Muscle layer of colon (tissue), 2 donors: ENCODE data around the gene PPEF2.

Experiments
- H3K27ac ChIP-seq: one replicate; pipeline ENCODE4 v1.7.0; 2013; ENCODE audit warnings: low read depth, mild to moderate bottlenecking, low read length, moderate library complexity
- H3K27me3 ChIP-seq, 2 donors: one replicate each; pipeline ENCODE4 v1.7.0; 2013; ENCODE audit warnings: low read length in 2 of 2, mild to moderate bottlenecking in 2 of 2; ENCODE audit not compliant: insufficient read depth in 2 of 2, control insufficient read depth in 1 of 2
- H3K36me3 ChIP-seq: one replicate; pipeline ENCODE4 v1.7.0; 2013; ENCODE audit warnings: mild to moderate bottlenecking, low read length; ENCODE audit not compliant: insufficient read depth
- H3K4me1 ChIP-seq: one replicate; pipeline ENCODE4 v1.7.0; 2013; ENCODE audit warnings: mild to moderate bottlenecking, low read length; ENCODE audit not compliant: insufficient read depth
- H3K4me3 ChIP-seq, 2 donors: one replicate each; pipeline ENCODE4 v1.7.0; 2013; ENCODE audit warnings: low read length in 2 of 2, low read depth in 1 of 2, mild to moderate bottlenecking in 1 of 2, moderate library complexity in 1 of 2
- H3K9ac ChIP-seq: one replicate; pipeline ENCODE4 v1.7.0; 2013; ENCODE audit warnings: low read length
- H3K9me3 ChIP-seq: one replicate; pipeline ENCODE4 v1.7.0; 2013; ENCODE audit warnings: mild to moderate bottlenecking, low read length
- donor health status: abdominal sarcoma.
- donor health status: Adenocarcinoma of cecum.

PPEF2 gene

GRCh38 chr4:75891611-75892010, 10.6 kb downstream of the PPEF2 start:
- Histone ChIP-seq H3K4me3 (no peak overlapping the region), H3K9me3 (no peaks in the 10 kb centered on the region)

GRCh38 chr4:75889537-75890199, 12.6 kb downstream of the PPEF2 start:
- Histone ChIP-seq H3K4me1 (no peaks in the 10 kb centered on the region), H3K9ac (no peak overlapping the region), H3K27ac (no peak overlapping the region)

More at GRCh38 chr4:75891611-75892010, 10.6 kb downstream of the PPEF2 start:
- no peak overlapping the region for H3K27ac ChIP-seq
- H3K4me1 ChIP-seq = no peaks in the 10 kb centered on the region
- no peak overlapping the region for H3K9ac ChIP-seq
- H3K36me3 ChIP-seq = no peaks in the 10 kb centered on the region
- no peaks in the 10 kb centered on the region for H3K27me3 ChIP-seq

GRCh38 chr4:75886104-75886503, 16.1 kb downstream of the PPEF2 start:
- H3K27ac ChIP-seq = no peak overlapping the region
- H3K36me3 ChIP-seq = no peaks in the 10 kb centered on the region
- H3K4me1 ChIP-seq = no peaks in the 10 kb centered on the region
- no peaks in the 10 kb centered on the region for H3K27me3 ChIP-seq
- no peaks in the 10 kb centered on the region for H3K9me3 ChIP-seq
- H3K9ac ChIP-seq = no peak overlapping the region
- H3K4me3 ChIP-seq = no peak overlapping the region

More at GRCh38 chr4:75889537-75890199, 12.6 kb downstream of the PPEF2 start:
- Histone ChIP-seq H3K36me3 (no peaks in the 10 kb centered on the region), H3K9me3 (no peaks in the 10 kb centered on the region), H3K4me3 (no peak overlapping the region), H3K27me3 (no peaks in the 10 kb centered on the region)

GRCh38 chr4:75881476-75881875, 20.8 kb downstream of the PPEF2 start:
- H3K9me3 ChIP-seq = no peaks in the 10 kb centered on the region
- no peaks in the 10 kb centered on the region for H3K27me3 ChIP-seq
- no peaks in the 10 kb centered on the region for H3K36me3 ChIP-seq
- no peak overlapping the region for H3K27ac ChIP-seq
- no peaks in the 10 kb centered on the region for H3K4me1 ChIP-seq
- H3K4me3 ChIP-seq = no peak overlapping the region
- no peak overlapping the region for H3K9ac ChIP-seq

- no peak overlapping the region for H3K27ac ChIP-seq
- H3K9me3 ChIP-seq = no peaks in the 10 kb centered on the region
- no peaks in the 10 kb centered on the region for H3K4me1 ChIP-seq
- no peaks in the 10 kb centered on the region for H3K36me3 ChIP-seq
- H3K9ac ChIP-seq = no peak overlapping the region
- H3K27me3 ChIP-seq = no peaks in the 10 kb centered on the region
- no peak overlapping the region for H3K4me3 ChIP-seq
These were observed 22.0 kb downstream of the PPEF2 start for GRCh38 chr4:75880278-75880677.

GRCh38 chr4:75878246-75878756, 24.0 kb downstream of the PPEF2 start:
- Histone ChIP-seq H3K9me3 (no peaks in the 10 kb centered on the region), H3K27ac (no peak overlapping the region), H3K36me3 (no peaks in the 10 kb centered on the region), H3K4me1 (no peaks in the 10 kb centered on the region), H3K9ac (no peak overlapping the region), H3K27me3 (no peaks in the 10 kb centered on the region), H3K4me3 (no peak overlapping the region)

GRCh38 chr4:75876218-75876617, 26.0 kb downstream of the PPEF2 start:
- Histone ChIP-seq H3K27ac (no peak overlapping the region), H3K4me3 (no peak overlapping the region), H3K36me3 (no peaks in the 10 kb centered on the region), H3K4me1 (no peaks in the 10 kb centered on the region), H3K9ac (no peak overlapping the region), H3K27me3 (no peaks in the 10 kb centered on the region), H3K9me3 (no peaks in the 10 kb centered on the region)

GRCh38 chr4:75869100-75869499, 33.2 kb downstream of the PPEF2 start:
- Histone ChIP-seq H3K4me1 (no peaks in the 10 kb centered on the region), H3K36me3 (no peaks in the 10 kb centered on the region)

GRCh38 chr4:75867130-75867529, 35.1 kb downstream of the PPEF2 start:
- no peaks in the 10 kb centered on the region for H3K4me1 ChIP-seq
- no peak overlapping the region for H3K27ac ChIP-seq
- H3K4me3 ChIP-seq = no peak overlapping the region

More at GRCh38 chr4:75869100-75869499, 33.2 kb downstream of the PPEF2 start:
- no peak overlapping the region for H3K27ac ChIP-seq
- no peak overlapping the region for H3K9ac ChIP-seq
- H3K27me3 ChIP-seq = no peaks in the 10 kb centered on the region
- H3K4me3 ChIP-seq = no peak overlapping the region
- H3K9me3 ChIP-seq = no peaks in the 10 kb centered on the region

GRCh38 chr4:75860606-75861005, 41.6 kb downstream of the PPEF2 start:
- no peaks in the 10 kb centered on the region for H3K4me1 ChIP-seq
- H3K27me3 ChIP-seq = no peaks in the 10 kb centered on the region
- H3K4me3 ChIP-seq = no peak overlapping the region

More at GRCh38 chr4:75867130-75867529, 35.1 kb downstream of the PPEF2 start:
- no peak overlapping the region for H3K9ac ChIP-seq
- no peaks in the 10 kb centered on the region for H3K27me3 ChIP-seq
- H3K36me3 ChIP-seq = no peaks in the 10 kb centered on the region
- H3K9me3 ChIP-seq = no peaks in the 10 kb centered on the region

GRCh38 chr4:75858721-75859120, 43.5 kb downstream of the PPEF2 start:
- no peaks in the 10 kb centered on the region for H3K4me1 ChIP-seq

More at GRCh38 chr4:75860606-75861005, 41.6 kb downstream of the PPEF2 start:
- no peaks in the 10 kb centered on the region for H3K9me3 ChIP-seq
- H3K9ac ChIP-seq = no peak overlapping the region
- no peaks in the 10 kb centered on the region for H3K36me3 ChIP-seq
- no peak overlapping the region for H3K27ac ChIP-seq

GRCh38 chr4:75849461-75849860, 52.8 kb downstream of the PPEF2 start:
- no peaks in the 10 kb centered on the region for H3K27me3 ChIP-seq
- no peaks in the 10 kb centered on the region for H3K36me3 ChIP-seq
- no peak overlapping the region for H3K4me3 ChIP-seq
- H3K4me1 ChIP-seq = no peaks in the 10 kb centered on the region
- H3K9ac ChIP-seq = no peak overlapping the region
- H3K9me3 ChIP-seq = no peaks in the 10 kb centered on the region
- no peak overlapping the region for H3K27ac ChIP-seq

More at GRCh38 chr4:75858721-75859120, 43.5 kb downstream of the PPEF2 start:
- no peaks in the 10 kb centered on the region for H3K27me3 ChIP-seq
- no peak overlapping the region for H3K4me3 ChIP-seq
- no peaks in the 10 kb centered on the region for H3K9me3 ChIP-seq
- no peaks in the 10 kb centered on the region for H3K36me3 ChIP-seq
- no peak overlapping the region for H3K9ac ChIP-seq
- H3K27ac ChIP-seq = no peak overlapping the region
